Measurements from ENCODE around the gene POPDC3.

Gene POPDC3

GRCh38 chr6:105215506-105215905 lies 35.7 kb upstream of the POPDC3 start:
- TF ChIP-seq CTCF (IDR thresholded peaks at IDR 0.05; ENCODE audit: borderline replicate concordance, extremely low read depth, low read length, poor library complexity, severe bottlenecking) (no peak), EZH2 (IDR thresholded peaks at IDR 0.05; ENCODE audit: borderline replicate concordance, low read depth, low read length, severe bottlenecking) (no peak)
- Histone ChIP-seq H3K4me1 (ENCODE audit: insufficient read depth, low read length) (no peaks in the 10 kb centered on the region), H3K36me3 (ENCODE audit: insufficient read depth, low read length) (no peaks in the 10 kb centered on the region), H3K27ac (ENCODE audit: low read length) (no peak overlapping the region), H3K9ac (ENCODE audit: low read depth, low read length) (no peak overlapping the region), H4K20me1 (ENCODE audit: insufficient read depth, low read length) (no peaks in the 10 kb centered on the region), H3K4me3 (ENCODE audit: low read depth in 1 of 2, low read length in 2 of 2) (no peak overlapping the region), H3K79me2 (ENCODE audit: insufficient read depth, low read length) (no peaks in the 10 kb centered on the region), H2AFZ (ENCODE audit: low read depth, low read length) (no peak overlapping the region), H3K4me2 (ENCODE audit: insufficient read depth, low read length) (no peak overlapping the region), H3K27me3 (ENCODE audit: insufficient read depth, low read length, poor library complexity) (no peaks in the 10 kb centered on the region), H3K9me3 (ENCODE audit: insufficient read depth, low read length, severe bottlenecking) (no peaks in the 10 kb centered on the region)
- ATAC-seq (ENCODE audit: insufficient read depth, low read depth) (no peak), DNase-seq (no peak)

GRCh38 chr6:105214668-105215067 lies 34.9 kb upstream of the POPDC3 start:
- no peaks in the 10 kb centered on the region for H3K27me3 ChIP-seq (ENCODE audit: insufficient read depth, low read length, poor library complexity)
- no peaks in the 10 kb centered on the region for H3K9me3 ChIP-seq (ENCODE audit: insufficient read depth, low read length, severe bottlenecking)
- no peaks in the 10 kb centered on the region for H3K79me2 ChIP-seq (ENCODE audit: insufficient read depth, low read length)
- no peak for ATAC-seq (ENCODE audit: insufficient read depth, low read depth)
- no peak overlapping the region for H3K9ac ChIP-seq (ENCODE audit: low read depth, low read length)
- no peak for TF ChIP-seq EZH2 (IDR thresholded peaks at IDR 0.05; ENCODE audit: borderline replicate concordance, low read depth, low read length, severe bottlenecking)
- no peak for TF ChIP-seq CTCF (IDR thresholded peaks at IDR 0.05; ENCODE audit: borderline replicate concordance, extremely low read depth, low read length, poor library complexity, severe bottlenecking)
- no peak overlapping the region for H2AFZ ChIP-seq (ENCODE audit: low read depth, low read length)
- H3K36me3 ChIP-seq (ENCODE audit: insufficient read depth, low read length): no peaks in the 10 kb centered on the region
- no peaks in the 10 kb centered on the region for H4K20me1 ChIP-seq (ENCODE audit: insufficient read depth, low read length)
- H3K27ac ChIP-seq (ENCODE audit: low read length): no peak overlapping the region
- H3K4me1 ChIP-seq (ENCODE audit: insufficient read depth, low read length): no peaks in the 10 kb centered on the region
- H3K4me3 ChIP-seq (ENCODE audit: low read depth in 1 of 2, low read length in 2 of 2): no peak overlapping the region
- DNase-seq: no peak
- H3K4me2 ChIP-seq (ENCODE audit: insufficient read depth, low read length): no peak overlapping the region

GRCh38 chr6:105213272-105213671 lies 33.5 kb upstream of the POPDC3 start:
- no peaks in the 10 kb centered on the region for H3K79me2 ChIP-seq (ENCODE audit: insufficient read depth, low read length)
- no peak overlapping the region for H3K4me2 ChIP-seq (ENCODE audit: insufficient read depth, low read length)
- no peak for TF ChIP-seq EZH2 (IDR thresholded peaks at IDR 0.05; ENCODE audit: borderline replicate concordance, low read depth, low read length, severe bottlenecking)
- no peak for TF ChIP-seq CTCF (IDR thresholded peaks at IDR 0.05; ENCODE audit: borderline replicate concordance, extremely low read depth, low read length, poor library complexity, severe bottlenecking)
- no peaks in the 10 kb centered on the region for H3K4me1 ChIP-seq (ENCODE audit: insufficient read depth, low read length)
- H3K36me3 ChIP-seq (ENCODE audit: insufficient read depth, low read length): no peaks in the 10 kb centered on the region
- no peak overlapping the region for H3K9ac ChIP-seq (ENCODE audit: low read depth, low read length)
- H3K9me3 ChIP-seq (ENCODE audit: insufficient read depth, low read length, severe bottlenecking): no peaks in the 10 kb centered on the region
- no peak overlapping the region for H2AFZ ChIP-seq (ENCODE audit: low read depth, low read length)
- H4K20me1 ChIP-seq (ENCODE audit: insufficient read depth, low read length): no peaks in the 10 kb centered on the region
- H3K4me3 ChIP-seq (ENCODE audit: low read depth in 1 of 2, low read length in 2 of 2): no peak overlapping the region
- H3K27ac ChIP-seq (ENCODE audit: low read length): no peak overlapping the region
- no peaks in the 10 kb centered on the region for H3K27me3 ChIP-seq (ENCODE audit: insufficient read depth, low read length, poor library complexity)
- DNase-seq: no peak
- no peak for ATAC-seq (ENCODE audit: insufficient read depth, low read depth)

- no peak for TF ChIP-seq EZH2 (IDR thresholded peaks at IDR 0.05; ENCODE audit: borderline replicate concordance, low read depth, low read length, severe bottlenecking)
- TF ChIP-seq CTCF (IDR thresholded peaks at IDR 0.05; ENCODE audit: borderline replicate concordance, extremely low read depth, low read length, poor library complexity, severe bottlenecking): no peak
- DNase-seq (no peak), ATAC-seq (ENCODE audit: insufficient read depth, low read depth) (no peak)
- H3K4me2 ChIP-seq (ENCODE audit: insufficient read depth, low read length): no peak overlapping the region
- H4K20me1 ChIP-seq (ENCODE audit: insufficient read depth, low read length): no peaks in the 10 kb centered on the region
- no peak overlapping the region for H3K4me3 ChIP-seq (ENCODE audit: low read depth in 1 of 2, low read length in 2 of 2)
- no peaks in the 10 kb centered on the region for H3K4me1 ChIP-seq (ENCODE audit: insufficient read depth, low read length)
- no peak overlapping the region for H3K9ac ChIP-seq (ENCODE audit: low read depth, low read length)
- no peaks in the 10 kb centered on the region for H3K79me2 ChIP-seq (ENCODE audit: insufficient read depth, low read length)
- no peak overlapping the region for H2AFZ ChIP-seq (ENCODE audit: low read depth, low read length)
- no peaks in the 10 kb centered on the region for H3K27me3 ChIP-seq (ENCODE audit: insufficient read depth, low read length, poor library complexity)
- H3K9me3 ChIP-seq (ENCODE audit: insufficient read depth, low read length, severe bottlenecking): no peaks in the 10 kb centered on the region
- H3K36me3 ChIP-seq (ENCODE audit: insufficient read depth, low read length): no peaks in the 10 kb centered on the region
- H3K27ac ChIP-seq (ENCODE audit: low read length): no peak overlapping the region
Measured at GRCh38 chr6:105212587-105212986, 32.8 kb upstream of the POPDC3 start.
